Colonic mucosa (tissue), 4 donors: ENCODE results near the gene ZC3HAV1L. TPM values are rescaled to one million over a fixed set of nuclear protein-coding genes. Genes with fewer than 3 reads are reported as not detected.

Source experiments
- DNase-seq: peaks from one replicate; pipeline ENCODE4 v3.0.0-alpha.2; 2020
- H3K27ac ChIP-seq: fragments of 200-600 bp; one replicate; pipeline ENCODE4 v1.8.0; 2021
- H3K27me3 ChIP-seq: fragments of 200-600 bp; one replicate; pipeline ENCODE4 v1.8.0; 2021
- H3K36me3 ChIP-seq: fragments of 200-600 bp; one replicate; pipeline ENCODE4 v1.8.0; 2021
- H3K4me1 ChIP-seq: fragments of 200-600 bp; one replicate; pipeline ENCODE4 v1.8.0; 2021; ENCODE audit warnings: mild to moderate bottlenecking
- H3K4me3 ChIP-seq: fragments of 200-600 bp; one replicate; pipeline ENCODE4 v1.8.0; 2021
- H3K9ac ChIP-seq, 2 donors: one replicate each; pipeline ENCODE4 v1.7.0; 2013; ENCODE audit warnings: control low read depth in 2 of 2, low read depth in 2 of 2, low read length in 2 of 2
- H3K9me3 ChIP-seq: fragments of 200-600 bp; one replicate; pipeline ENCODE4 v1.8.0; 2021
- intact Hi-C: fragments of 100-400 bp; cut with DNase I; formaldehyde crosslinking; loops from one replicate; pipeline ENCODE4 v1.14.1; 2022
- total RNA-seq, 2 donors: library from RNA; stranded (reverse); fragmentation: NEBNext Ultra II Directional in 1 of 2; extraction: Animal tissue kit (Norgen Biotek cat#: 25700) in 1 of 2; gene quantifications; one replicate each; pipeline ENCODE4 v1.2.1, GENCODE V29; 2021
- TF ChIP-seq, protein P1 (sequence below): fragments of 200-600 bp; IDR thresholded peaks from one replicate; pipeline ENCODE4 v1.8.0; 2022; ENCODE audit warnings: antibody characterized with exemption, mild to moderate bottlenecking
- donor health status: healthy.
- donor health status: DM: no; HTN: no; CAD: no.
- donor health status: DM: no; HTN: no; CAD: no.

ZC3HAV1L gene, protein sequence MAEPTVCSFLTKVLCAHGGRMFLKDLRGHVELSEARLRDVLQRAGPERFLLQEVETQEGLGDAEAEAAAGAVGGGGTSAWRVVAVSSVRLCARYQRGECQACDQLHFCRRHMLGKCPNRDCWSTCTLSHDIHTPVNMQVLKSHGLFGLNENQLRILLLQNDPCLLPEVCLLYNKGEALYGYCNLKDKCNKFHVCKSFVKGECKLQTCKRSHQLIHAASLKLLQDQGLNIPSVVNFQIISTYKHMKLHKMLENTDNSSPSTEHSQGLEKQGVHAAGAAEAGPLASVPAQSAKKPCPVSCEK
- total RNA-seq, result 10 to 100 TPM; 10.9 to 11.7 TPM

GRCh38 chr7:139035586-139036353 lies at the start of gene ZC3HAV1L:
Gene ZC3HAV1L, minus strand, starts transcription at chr7:139036042. Its CDS starts 25 bp downstream, at chr7:139036017.
- no peaks in the 10 kb centered on the region for H3K4me1 ChIP-seq

DNA sequence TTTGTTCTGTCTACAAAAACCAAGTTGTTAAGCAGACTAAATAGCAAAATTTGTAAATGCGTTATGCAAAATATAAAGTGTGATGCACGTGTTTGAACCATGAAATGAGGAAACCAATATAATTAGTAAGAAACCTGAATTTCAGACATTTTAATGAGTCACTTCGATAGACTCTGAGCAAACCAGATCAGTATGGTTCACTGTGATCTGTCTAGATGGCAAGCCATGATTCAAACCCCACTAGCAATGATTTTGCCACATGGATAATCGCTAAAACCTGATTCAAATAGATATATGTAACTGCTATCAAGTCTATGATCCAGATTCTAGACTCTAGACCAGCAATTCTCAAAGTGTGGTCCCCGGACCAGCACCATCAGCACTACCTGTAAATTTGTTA lies 48.9 kb upstream of the ZC3HAV1L start:
- TF ChIP-seq, protein P1, sequence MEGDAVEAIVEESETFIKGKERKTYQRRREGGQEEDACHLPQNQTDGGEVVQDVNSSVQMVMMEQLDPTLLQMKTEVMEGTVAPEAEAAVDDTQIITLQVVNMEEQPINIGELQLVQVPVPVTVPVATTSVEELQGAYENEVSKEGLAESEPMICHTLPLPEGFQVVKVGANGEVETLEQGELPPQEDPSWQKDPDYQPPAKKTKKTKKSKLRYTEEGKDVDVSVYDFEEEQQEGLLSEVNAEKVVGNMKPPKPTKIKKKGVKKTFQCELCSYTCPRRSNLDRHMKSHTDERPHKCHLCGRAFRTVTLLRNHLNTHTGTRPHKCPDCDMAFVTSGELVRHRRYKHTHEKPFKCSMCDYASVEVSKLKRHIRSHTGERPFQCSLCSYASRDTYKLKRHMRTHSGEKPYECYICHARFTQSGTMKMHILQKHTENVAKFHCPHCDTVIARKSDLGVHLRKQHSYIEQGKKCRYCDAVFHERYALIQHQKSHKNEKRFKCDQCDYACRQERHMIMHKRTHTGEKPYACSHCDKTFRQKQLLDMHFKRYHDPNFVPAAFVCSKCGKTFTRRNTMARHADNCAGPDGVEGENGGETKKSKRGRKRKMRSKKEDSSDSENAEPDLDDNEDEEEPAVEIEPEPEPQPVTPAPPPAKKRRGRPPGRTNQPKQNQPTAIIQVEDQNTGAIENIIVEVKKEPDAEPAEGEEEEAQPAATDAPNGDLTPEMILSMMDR, result no peak
- no peak for DNase-seq
- intact Hi-C loops, result no loop called here
- no peak overlapping the region for H3K4me3 ChIP-seq
- no peak overlapping the region for H3K9ac ChIP-seq
- no peaks in the 10 kb centered on the region for H3K4me1 ChIP-seq
- H3K9me3 ChIP-seq, result no peaks in the 10 kb centered on the region
- no peak overlapping the region for H3K27ac ChIP-seq
- peaks cover 5% of the 10 kb centered on the region for H3K36me3 ChIP-seq
- no peaks in the 10 kb centered on the region for H3K27me3 ChIP-seq

More at GRCh38 chr7:139035586-139036353, at the start of gene ZC3HAV1L:
- Histone ChIP-seq H3K27me3 (no peaks in the 10 kb centered on the region), H3K9me3 (no peaks in the 10 kb centered on the region), H3K36me3 (no peaks in the 10 kb centered on the region), H3K9ac (peak within 1 kb of the TSS; percentile 61 to 71), H3K27ac (peak within 1 kb of the TSS; percentile 46), H3K4me3 (peak within 1 kb of the TSS; percentile 58)
- intact Hi-C loops, result no loop called here
- DNase-seq, result peak; percentile 68
- TF ChIP-seq, protein P1, result no peak

GRCh38 chr7:139081584-139081983 lies 45.7 kb upstream of the ZC3HAV1L start:
- TF ChIP-seq, protein P1, result no peak
- Histone ChIP-seq H3K4me1 (no peaks in the 10 kb centered on the region), H3K4me3 (no peak overlapping the region), H3K27ac (no peak overlapping the region), H3K36me3 (peaks cover 5% of the 10 kb centered on the region), H3K9me3 (no peaks in the 10 kb centered on the region), H3K27me3 (no peaks in the 10 kb centered on the region), H3K9ac (no peak overlapping the region)
- intact Hi-C loops, result no loop called here
- DNase-seq, result no peak

- no peak for DNase-seq
- Histone ChIP-seq H3K36me3 (peaks cover 5% of the 10 kb centered on the region), H3K9ac (no peak overlapping the region), H3K27me3 (no peaks in the 10 kb centered on the region), H3K4me3 (no peak overlapping the region), H3K27ac (no peak overlapping the region), H3K9me3 (no peaks in the 10 kb centered on the region), H3K4me1 (no peaks in the 10 kb centered on the region)
- intact Hi-C loops, result no loop called here
- TF ChIP-seq, protein P1, result no peak
Observed at GRCh38 chr7:139080905-139081304, 45.1 kb upstream of the ZC3HAV1L start.

- H3K4me1 ChIP-seq, result no peaks in the 10 kb centered on the region
- no peaks in the 10 kb centered on the region for H3K27me3 ChIP-seq
- peaks cover 8% of the 10 kb centered on the region for H3K36me3 ChIP-seq
- no peaks in the 10 kb centered on the region for H3K9me3 ChIP-seq
- TF ChIP-seq, protein P1, result no peak
- H3K9ac ChIP-seq, result no peak overlapping the region
- no peak overlapping the region for H3K4me3 ChIP-seq
- H3K27ac ChIP-seq, result no peak overlapping the region
- no peak for DNase-seq
- intact Hi-C loops, result loop anchor here (5.0 kb wide), 1 partner anchor 193 kb away; no protein-coding TSS in a partner anchor
Observed at GRCh38 chr7:139079861-139080260, 44.0 kb upstream of the ZC3HAV1L start.
